GM12891 (cell line): ENCODE results near the gene ZNF346.

Source experiments
- DNase-seq: peaks from one replicate; pipeline ENCODE4 v3.0.0; 2011; ENCODE audit warnings: low spot score; ENCODE audit not compliant: insufficient read length
- FAIRE-seq: peaks from 2 replicates; lab custom pipeline; 2011; peaks lifted over from hg19 to GRCh38; lab: Jason Lieb, UNC
- PAX5 ChIP-seq: IDR thresholded peaks from 2 replicates; pipeline ENCODE4 v1.6.1; 2011; ENCODE audit warnings: low read length, moderate library complexity, mild to moderate bottlenecking; ENCODE audit not compliant: insufficient read depth, severe bottlenecking
- POLR2A ChIP-seq: IDR thresholded peaks from 2 replicates; pipeline ENCODE4 v1.6.1; 2011; ENCODE audit warnings: low read depth, low read length, control low read depth
- POLR2AphosphoS5 ChIP-seq: IDR thresholded peaks from 2 replicates; pipeline ENCODE4 v1.6.1; 2011; ENCODE audit warnings: low read depth, low read length, control low read depth
- POU2F2 ChIP-seq: IDR thresholded peaks from 2 replicates; pipeline ENCODE4 v1.6.1; 2011; ENCODE audit warnings: low read depth, mild to moderate bottlenecking, control low read depth, low read length, moderate library complexity
- SPI1 ChIP-seq: IDR thresholded peaks from 2 replicates; pipeline ENCODE4 v1.6.1; 2011; ENCODE audit warnings: low read depth, low read length, control low read depth
- TAF1 ChIP-seq: IDR thresholded peaks from 2 replicates; pipeline ENCODE4 v1.6.1; 2011; ENCODE audit warnings: low read depth, low read length, control low read depth

The ZNF346 gene

DNA sequence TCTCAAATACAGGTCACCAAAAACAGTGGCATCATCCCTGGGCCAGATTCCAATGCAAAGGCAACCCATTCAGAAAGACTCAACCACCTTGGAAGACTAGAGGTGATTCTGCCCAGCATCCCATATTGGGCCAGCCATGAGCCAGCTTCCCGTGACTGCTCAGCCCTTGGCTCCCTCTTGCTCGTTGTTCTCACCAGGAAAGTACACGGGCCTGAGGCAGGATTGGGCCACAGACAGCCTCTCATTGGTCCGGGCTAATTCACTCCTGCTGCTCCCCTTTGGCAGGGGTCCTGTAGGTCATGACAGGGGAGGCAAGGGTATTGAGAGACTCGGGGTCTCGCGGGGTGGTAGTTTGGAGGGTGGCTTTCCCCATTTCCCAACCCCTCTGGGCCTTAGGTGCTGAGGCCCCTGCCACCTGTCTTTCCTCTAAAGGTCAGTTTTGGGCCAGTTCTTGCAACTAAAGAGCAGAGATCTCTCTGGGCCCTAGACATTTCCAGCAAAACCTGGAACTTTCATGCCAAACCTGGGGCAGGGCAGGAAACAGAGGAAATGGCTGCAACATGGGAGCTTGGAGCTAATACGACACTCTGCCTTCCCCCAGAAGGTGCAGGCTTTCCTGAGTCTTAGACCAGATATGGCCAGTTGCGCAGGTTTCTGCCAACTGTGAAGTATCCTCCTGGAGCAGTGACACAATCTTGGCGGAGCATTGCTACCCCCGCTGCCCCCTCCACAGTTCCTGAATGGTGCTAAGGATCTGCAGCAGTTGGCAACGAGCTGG, 42.2 kb downstream of the ZNF346 start:
- DNase-seq (no peak), FAIRE-seq (no peak)
- TF ChIP-seq POLR2A, result no peak
- no peak for TF ChIP-seq TAF1
- no peak for TF ChIP-seq POU2F2
- no peak for TF ChIP-seq SPI1
- no peak for TF ChIP-seq PAX5
- no peak for TF ChIP-seq POLR2AphosphoS5

DNA sequence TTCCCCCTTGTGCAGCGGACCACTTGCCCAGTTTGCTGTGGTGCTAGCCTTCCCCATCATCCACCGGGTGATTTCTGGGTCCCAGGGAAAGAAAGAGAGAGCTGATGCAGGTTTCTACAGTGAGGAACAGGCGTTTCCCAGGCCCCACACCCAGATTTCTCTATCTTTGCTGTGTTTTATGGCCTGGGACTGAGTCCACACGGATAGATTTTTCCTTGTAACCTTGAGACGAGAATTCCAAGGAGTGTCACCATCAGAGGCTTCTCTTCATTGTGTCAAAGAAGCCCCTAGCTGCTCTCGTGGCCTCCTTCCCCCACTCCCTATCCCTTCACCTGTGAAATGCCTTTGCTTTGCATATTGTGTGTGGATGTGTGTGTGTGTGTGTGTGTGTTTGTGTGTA, 43.0 kb downstream of the ZNF346 start:
- no peak for FAIRE-seq
- TF ChIP-seq POLR2A (no peak), POLR2AphosphoS5 (no peak), TAF1 (no peak), PAX5 (no peak), SPI1 (no peak), POU2F2 (no peak)
- no peak for DNase-seq

- FAIRE-seq (no peak), DNase-seq (no peak)
- TF ChIP-seq POLR2A (no peak), POU2F2 (no peak), PAX5 (no peak), POLR2AphosphoS5 (no peak), SPI1 (no peak), TAF1 (no peak)
Measured at GRCh38 chr5:177066224-177066623, 43.7 kb downstream of the ZNF346 start.

GRCh38 chr5:177067503-177067902, 45.0 kb downstream of the ZNF346 start:
- no peak for TF ChIP-seq POLR2AphosphoS5
- no peak for TF ChIP-seq POLR2A
- TF ChIP-seq TAF1, result no peak
- no peak for TF ChIP-seq PAX5
- no peak for TF ChIP-seq SPI1
- no peak for TF ChIP-seq POU2F2
- FAIRE-seq (no peak), DNase-seq (no peak)

DNA sequence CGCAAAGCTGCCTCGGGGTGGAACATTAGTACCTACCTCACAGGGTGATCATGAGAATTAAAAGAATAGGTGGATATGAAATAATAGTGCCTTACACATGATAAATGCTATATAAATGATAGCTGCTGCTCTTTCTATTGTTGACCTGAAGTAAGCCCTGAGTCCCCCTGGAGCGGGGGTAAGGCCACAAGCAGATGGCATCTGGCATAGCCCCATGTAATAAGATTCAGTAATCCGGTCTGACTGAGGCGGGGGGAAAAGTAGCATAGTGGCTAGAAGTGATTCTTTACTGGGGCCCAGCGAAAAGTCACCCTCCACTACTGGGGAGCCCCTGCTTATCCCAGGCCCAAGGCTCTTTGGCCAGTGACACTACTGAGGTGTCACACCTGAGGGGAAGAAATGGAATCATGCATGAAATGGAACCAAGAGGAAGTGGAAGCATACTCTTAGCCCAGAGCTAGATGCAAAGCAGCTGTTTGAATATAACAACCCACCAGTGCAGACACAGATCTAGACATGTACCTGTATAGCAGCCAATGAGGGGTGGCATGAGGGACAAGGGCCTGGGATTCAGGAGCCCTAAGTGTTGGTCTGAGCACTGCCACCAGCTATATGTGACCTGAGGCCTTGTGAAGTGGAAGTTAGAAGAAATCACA, 48.2 kb downstream of the ZNF346 start:
- FAIRE-seq (peak; percentile 90), DNase-seq (no peak)
- TF ChIP-seq POLR2AphosphoS5 (no peak), POLR2A (no peak), SPI1 (peak; percentile 82), POU2F2 (no peak), PAX5 (no peak), TAF1 (no peak)

GRCh38 chr5:177071666-177072385, 49.3 kb downstream of the ZNF346 start:
- FAIRE-seq, result peak; percentile 81

DNA sequence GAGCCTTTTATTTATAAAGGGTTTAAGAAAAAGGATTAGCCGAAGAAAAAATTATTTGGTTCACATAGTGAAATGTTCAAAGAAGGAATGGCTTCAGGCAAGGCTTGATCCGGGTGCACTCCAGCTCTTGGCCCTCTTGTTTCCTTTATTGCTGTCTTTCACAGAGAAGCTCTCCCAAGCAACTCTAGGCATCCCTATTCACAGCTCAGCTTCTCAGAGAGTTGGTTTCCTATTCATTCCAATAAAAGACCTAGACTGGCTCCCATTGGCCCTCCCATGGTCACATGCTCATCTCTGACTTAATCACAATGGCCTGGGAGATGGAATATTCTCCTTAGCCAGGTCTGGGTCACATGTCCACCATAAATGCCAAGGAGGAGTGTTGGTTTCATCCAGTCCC, 54.8 kb downstream of the ZNF346 start:
- FAIRE-seq, result no peak
- no peak for DNase-seq
- TF ChIP-seq POLR2A, result no peak
- no peak for TF ChIP-seq POU2F2
- TF ChIP-seq PAX5, result no peak
- no peak for TF ChIP-seq SPI1
- TF ChIP-seq TAF1, result no peak
- TF ChIP-seq POLR2AphosphoS5, result no peak

More at GRCh38 chr5:177071666-177072385, 49.3 kb downstream of the ZNF346 start:
- TF ChIP-seq TAF1, result no peak
- no peak for TF ChIP-seq PAX5
- TF ChIP-seq SPI1, result no peak
- no peak for TF ChIP-seq POLR2A
- no peak for TF ChIP-seq POU2F2
- TF ChIP-seq POLR2AphosphoS5, result no peak
- no peak for DNase-seq

DNA sequence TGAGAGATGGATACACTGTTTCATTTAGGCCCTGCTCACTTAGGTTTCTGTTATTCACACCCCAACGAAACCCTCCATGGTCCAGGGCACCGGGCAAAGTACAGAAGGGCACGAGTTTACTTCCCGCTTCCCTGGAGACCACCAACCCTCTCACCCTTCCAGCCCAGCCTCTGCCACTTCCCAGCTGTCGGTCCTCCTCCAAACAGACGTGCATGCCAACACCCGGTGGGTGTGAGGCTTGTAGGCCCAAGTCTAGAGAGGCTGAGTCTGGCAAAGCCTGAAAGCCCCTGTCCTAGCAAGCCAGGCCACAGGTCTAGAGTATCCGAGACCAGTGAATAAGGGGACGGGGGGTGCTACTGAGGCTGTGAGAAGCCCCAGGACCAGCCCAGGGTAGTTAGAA, 57.1 kb downstream of the ZNF346 start:
- TF ChIP-seq POLR2A (no peak), POLR2AphosphoS5 (no peak), SPI1 (no peak), TAF1 (no peak), POU2F2 (no peak), PAX5 (no peak)
- no peak for DNase-seq
- no peak for FAIRE-seq

DNA sequence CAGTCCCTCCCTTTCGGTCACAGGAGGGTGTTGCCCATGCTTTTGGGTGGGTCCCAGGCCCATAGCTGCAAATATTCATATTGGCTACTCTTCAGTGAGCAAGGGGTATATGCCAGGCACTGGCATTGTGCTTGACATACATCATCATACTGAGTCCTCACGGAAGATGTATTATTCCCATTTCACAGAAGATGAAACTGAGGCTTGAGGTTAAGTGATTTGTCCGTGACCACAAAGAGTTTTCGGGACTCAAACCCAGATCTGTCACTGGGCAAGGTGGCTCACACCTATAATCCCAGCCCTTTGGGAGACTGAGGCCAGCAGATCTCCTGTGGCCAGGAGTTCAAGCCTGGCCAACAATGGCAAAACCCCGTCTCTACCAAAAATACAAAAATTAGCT, 57.8 kb downstream of the ZNF346 start:
- FAIRE-seq, result no peak
- TF ChIP-seq TAF1, result no peak
- TF ChIP-seq POU2F2, result no peak
- no peak for TF ChIP-seq SPI1
- TF ChIP-seq PAX5, result no peak
- TF ChIP-seq POLR2AphosphoS5, result no peak
- TF ChIP-seq POLR2A, result no peak
- DNase-seq, result no peak
